ENCODE results near the gene MAP2.

- TF ChIP-seq BHLHE40 (IDR thresholded peaks at IDR 0.05; ENCODE audit: borderline replicate concordance) (no peak), TARDBP (IDR thresholded peaks at IDR 0.05) (no peak), ZNF384 (IDR thresholded peaks at IDR 0.05) (no peak), SUZ12 (IDR thresholded peaks at IDR 0.05) (no peak), HDGF (IDR thresholded peaks at IDR 0.05; ENCODE audit: borderline replicate concordance) (no peak), L3MBTL2 (conservative IDR thresholded peaks at IDR 0.05) (no peak), FOXA1 (IDR thresholded peaks at IDR 0.05) (no peak), SP1 (IDR thresholded peaks at IDR 0.05) (no peak), FOXK2 (IDR thresholded peaks at IDR 0.05) (no peak), NFRKB (IDR thresholded peaks at IDR 0.05) (no peak)
- TF ChIP-seq, protein P1, sequence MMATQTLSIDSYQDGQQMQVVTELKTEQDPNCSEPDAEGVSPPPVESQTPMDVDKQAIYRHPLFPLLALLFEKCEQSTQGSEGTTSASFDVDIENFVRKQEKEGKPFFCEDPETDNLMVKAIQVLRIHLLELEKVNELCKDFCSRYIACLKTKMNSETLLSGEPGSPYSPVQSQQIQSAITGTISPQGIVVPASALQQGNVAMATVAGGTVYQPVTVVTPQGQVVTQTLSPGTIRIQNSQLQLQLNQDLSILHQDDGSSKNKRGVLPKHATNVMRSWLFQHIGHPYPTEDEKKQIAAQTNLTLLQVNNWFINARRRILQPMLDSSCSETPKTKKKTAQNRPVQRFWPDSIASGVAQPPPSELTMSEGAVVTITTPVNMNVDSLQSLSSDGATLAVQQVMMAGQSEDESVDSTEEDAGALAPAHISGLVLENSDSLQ (IDR thresholded peaks at IDR 0.05): no peak
These were observed 35.3 kb upstream of the MAP2 start for GRCh38 chr2:209388446-209389037.
